ENCODE results near the gene PCBP3. TPM values are rescaled to one million over a fixed set of nuclear protein-coding genes. Genes with fewer than 3 reads are reported as not detected.
A peak's percentile ranks its signal among the peaks of the same experiment; 100 is the strongest.

The PCBP3 gene
- total RNA-seq (ENCODE audit: low replicate concordance) = 4.6 and 6.7 TPM in 2 replicates

- H3K36me3 ChIP-seq = no peaks in the 10 kb centered on the region
- peak; percentile 99 for DNase-seq (ENCODE audit: low spot score)
- H3K27ac ChIP-seq = no peak within 1 kb of the TSS
- no peaks in the 10 kb centered on the region for H3K9me3 Mint-ChIP-seq
- H3K9me3 ChIP-seq (ENCODE audit: low read depth) = no peaks in the 10 kb centered on the region
- peaks cover 16% of the 10 kb centered on the region for H3F3A ChIP-seq (ENCODE audit: low read depth)
- peak within 1 kb of the TSS; percentile 72 for H2AFZ ChIP-seq (replicated peaks)
- H3K9ac ChIP-seq = no peak within 1 kb of the TSS
- H3K79me2 ChIP-seq (ENCODE audit: low read depth) = no peaks in the 10 kb centered on the region
- H3K4me1 ChIP-seq = peaks cover 3% of the 10 kb centered on the region
- H3K4me2 ChIP-seq = peak within 1 kb of the TSS; percentile 87
- H3K4me1 Mint-ChIP-seq = peaks cover 15% of the 10 kb centered on the region
- peak within 1 kb of the TSS; percentile 89 for H3K4me3 Mint-ChIP-seq
- H3K36me3 Mint-ChIP-seq = no peaks in the 10 kb centered on the region
- peaks cover 29% of the 10 kb centered on the region for H3K27me3 Mint-ChIP-seq (ENCODE audit: insufficient read depth, low read depth)
- peaks cover 30% of the 10 kb centered on the region for H4K20me1 ChIP-seq (ENCODE audit: low read depth)
- peak within 1 kb of the TSS; percentile 65 for H3K4me3 ChIP-seq
- peaks cover 51% of the 10 kb centered on the region for H3K27me3 ChIP-seq
- no peak within 1 kb of the TSS for H3K27ac Mint-ChIP-seq
- TF ChIP-seq EZH2phosphoT487 (IDR thresholded peaks at IDR 0.05) = no peak
- TF ChIP-seq EZH2 (IDR thresholded peaks at IDR 0.05) = no peak
- TF ChIP-seq CTCF (IDR thresholded peaks at IDR 0.05) = no peak
Measured at GRCh38 chr21:45643021-45643980, at the start of gene PCBP3. TSS of gene PCBP3 (plus strand) at chr21:45643725. CDS start at chr21:45850086, 206,361 bp downstream.

GRCh38 chr21:45594721-45595489 lies 48.6 kb upstream of the PCBP3 start:
- TF ChIP-seq EZH2phosphoT487 (IDR thresholded peaks at IDR 0.05) (no peak), CTCF (IDR thresholded peaks at IDR 0.05) (no peak), EZH2 (IDR thresholded peaks at IDR 0.05) (no peak)
- Histone ChIP-seq H3K79me2 (ENCODE audit: low read depth) (no peaks in the 10 kb centered on the region), H3K36me3 (no peaks in the 10 kb centered on the region), H3K27me3 (peaks cover 20% of the 10 kb centered on the region), H2AFZ (replicated peaks) (no peak overlapping the region), H3K4me3 (no peak overlapping the region), H3K4me2 (no peak overlapping the region), H3K27ac (no peak overlapping the region), H3F3A (ENCODE audit: low read depth) (peaks cover 16% of the 10 kb centered on the region), H4K20me1 (ENCODE audit: low read depth) (no peaks in the 10 kb centered on the region), H3K9me3 (ENCODE audit: low read depth) (no peaks in the 10 kb centered on the region), H3K9ac (no peak overlapping the region), H3K4me1 (peaks cover 2% of the 10 kb centered on the region)
- Mint-ChIP-seq H3K27ac (no peak overlapping the region), H3K4me1 (no peaks in the 10 kb centered on the region), H3K4me3 (no peak overlapping the region), H3K9me3 (no peaks in the 10 kb centered on the region), H3K36me3 (no peaks in the 10 kb centered on the region), H3K27me3 (ENCODE audit: insufficient read depth, low read depth) (peaks cover 9% of the 10 kb centered on the region)
- no peak for DNase-seq (ENCODE audit: low spot score)

- Mint-ChIP-seq H3K4me1 (no peaks in the 10 kb centered on the region), H3K9me3 (no peaks in the 10 kb centered on the region), H3K36me3 (no peaks in the 10 kb centered on the region), H3K27me3 (ENCODE audit: insufficient read depth, low read depth) (peaks cover 10% of the 10 kb centered on the region), H3K27ac (no peak overlapping the region), H3K4me3 (no peak overlapping the region)
- no peak overlapping the region for H3K4me2 ChIP-seq
- no peak overlapping the region for H3K4me3 ChIP-seq
- no peak overlapping the region for H2AFZ ChIP-seq (replicated peaks)
- TF ChIP-seq CTCF (IDR thresholded peaks at IDR 0.05) = no peak
- TF ChIP-seq EZH2phosphoT487 (IDR thresholded peaks at IDR 0.05) = no peak
- no peak for TF ChIP-seq EZH2 (IDR thresholded peaks at IDR 0.05)
- no peak overlapping the region for H3K27ac ChIP-seq
- H3K9me3 ChIP-seq (ENCODE audit: low read depth) = no peaks in the 10 kb centered on the region
- peaks cover 13% of the 10 kb centered on the region for H3K27me3 ChIP-seq
- DNase-seq (ENCODE audit: low spot score) = no peak
- H3K79me2 ChIP-seq (ENCODE audit: low read depth) = no peaks in the 10 kb centered on the region
- H4K20me1 ChIP-seq (ENCODE audit: low read depth) = no peaks in the 10 kb centered on the region
- H3K9ac ChIP-seq = no peak overlapping the region
- peaks cover 16% of the 10 kb centered on the region for H3F3A ChIP-seq (ENCODE audit: low read depth)
- H3K36me3 ChIP-seq = no peaks in the 10 kb centered on the region
- no peaks in the 10 kb centered on the region for H3K4me1 ChIP-seq
Measured at GRCh38 chr21:45595574-45596295, 47.8 kb upstream of the PCBP3 start.
